Fibroblast of skin of abdomen (primary cell): Measurements from ENCODE around the gene BORCS6.

Source experiments
- DNase-seq: peaks from one replicate; pipeline ENCODE4 v3.0.0-alpha.2; 2013

Gene BORCS6

GRCh38 chr17:8210761-8211458, 20.9 kb upstream of the BORCS6 start:
- DNase-seq, result no peak

GRCh38 chr17:8209907-8210760, 20.2 kb upstream of the BORCS6 start, which contains the start of gene AURKB:
Gene AURKB (minus strand): TSS chr17:8210575. CDS start chr17:8210224, 351 bp downstream.
- peak; percentile 98 for DNase-seq

GRCh38 chr17:8206536-8206935, 16.6 kb upstream of the BORCS6 start:
- DNase-seq, result no peak

- no peak for DNase-seq
Observed at GRCh38 chr17:8204761-8205555, 15.0 kb upstream of the BORCS6 start.

DNA sequence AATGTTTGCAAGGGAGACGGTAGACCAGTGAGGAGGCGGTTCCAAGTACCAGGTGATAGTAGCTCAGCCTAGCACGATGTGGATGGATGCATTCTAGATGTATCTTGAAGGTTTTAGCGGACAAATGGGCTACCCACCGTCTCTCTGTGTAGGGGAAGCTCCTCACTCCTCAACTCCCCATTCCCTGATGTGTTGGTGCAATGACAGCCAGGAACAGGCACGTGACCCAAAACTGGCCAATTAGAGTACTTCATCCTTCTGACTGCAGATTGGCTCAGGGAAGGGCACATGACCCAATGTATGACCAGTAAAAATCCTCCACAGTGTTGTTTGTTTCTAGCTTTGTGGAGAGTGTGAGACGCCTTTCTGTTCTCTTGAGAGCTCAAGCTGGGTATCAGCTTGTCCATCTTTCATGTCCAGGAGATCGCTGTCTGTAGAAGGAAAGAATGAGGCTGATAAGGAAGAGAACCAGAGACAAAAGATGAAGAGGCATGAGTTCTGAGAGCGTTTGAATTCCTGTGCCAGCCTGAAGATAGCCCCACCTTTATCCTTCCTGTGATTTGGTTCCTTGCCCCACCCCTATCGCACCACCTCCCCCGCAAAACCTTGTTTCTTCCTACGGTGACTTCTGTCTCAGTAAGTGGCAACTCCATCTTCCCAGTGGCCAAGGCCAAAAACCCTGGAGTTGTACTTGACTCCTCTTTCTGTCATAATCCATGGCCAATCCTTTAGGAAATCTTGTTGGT, 2.3 kb upstream of the BORCS6 start:
- peak; percentile 87 for DNase-seq

DNA sequence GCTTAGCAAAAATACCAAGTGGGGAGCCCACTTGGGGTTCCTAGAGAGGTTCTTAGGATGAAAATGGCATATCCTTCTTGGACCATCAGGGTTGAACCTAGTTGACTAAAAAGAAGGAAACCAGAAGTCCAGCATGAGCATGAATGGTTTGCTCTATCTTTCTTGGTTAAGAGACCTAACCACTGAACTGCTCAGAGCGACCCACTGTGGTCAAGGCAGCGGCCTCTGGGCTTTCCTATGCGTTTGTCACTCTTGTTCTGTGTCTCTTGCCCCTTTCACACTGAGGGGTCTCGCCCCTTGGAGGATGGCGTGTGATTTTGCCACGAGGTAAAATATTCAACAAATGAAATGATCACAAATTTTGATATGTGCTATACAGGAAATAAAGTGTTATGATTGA, 526 bp upstream of the BORCS6 start:
- DNase-seq, result no peak

- DNase-seq, result no peak
Observed at GRCh38 chr17:8189041-8189710, 804 bp downstream of the BORCS6 start.

- no peak for DNase-seq
Observed at GRCh38 chr17:8188263-8188839, 1.6 kb downstream of the BORCS6 start.

DNA sequence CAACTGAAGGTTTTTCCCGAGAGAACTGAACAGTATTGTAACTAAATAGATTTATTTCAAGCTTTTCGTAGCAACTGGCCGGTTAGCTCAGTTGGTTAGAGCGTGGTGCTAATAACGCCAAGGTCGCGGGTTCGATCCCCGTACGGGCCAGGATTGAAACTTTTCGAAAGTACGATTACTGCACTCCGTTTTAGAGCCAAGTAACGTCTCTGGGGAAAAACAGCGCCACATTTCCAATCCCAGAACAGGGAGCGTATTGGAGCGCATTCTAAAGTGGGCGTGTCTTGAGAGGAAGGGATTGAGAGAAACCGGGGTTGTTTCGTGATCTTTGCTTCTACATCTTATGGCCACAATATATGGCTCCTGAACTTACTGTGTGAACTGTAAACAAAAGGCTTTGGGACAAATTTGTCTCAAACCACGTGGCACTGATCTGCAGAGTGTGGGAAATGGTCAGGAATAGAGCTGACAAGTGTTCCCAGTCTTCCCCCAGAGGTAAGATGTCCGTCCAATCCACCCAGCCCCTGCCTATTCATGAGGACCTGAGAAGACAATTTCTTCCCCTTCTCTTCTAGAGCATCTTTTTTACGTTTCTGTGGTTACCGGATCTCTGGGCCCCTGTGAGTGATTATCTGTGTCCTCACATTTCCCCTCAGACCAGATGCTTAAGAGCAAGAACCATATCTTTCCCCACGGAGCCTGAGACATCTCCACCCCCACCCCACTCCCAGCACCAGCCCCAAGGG, 2.3 kb downstream of the BORCS6 start:
- DNase-seq, result peak; percentile 100

- peak; percentile 97 for DNase-seq
Observed at GRCh38 chr17:8186787-8187516, 3.0 kb downstream of the BORCS6 start.

GRCh38 chr17:8186446-8186786, 3.6 kb downstream of the BORCS6 start:
- DNase-seq, result no peak

- peak; percentile 70 for DNase-seq
Observed at GRCh38 chr17:8185582-8186445, 4.2 kb downstream of the BORCS6 start.

DNA sequence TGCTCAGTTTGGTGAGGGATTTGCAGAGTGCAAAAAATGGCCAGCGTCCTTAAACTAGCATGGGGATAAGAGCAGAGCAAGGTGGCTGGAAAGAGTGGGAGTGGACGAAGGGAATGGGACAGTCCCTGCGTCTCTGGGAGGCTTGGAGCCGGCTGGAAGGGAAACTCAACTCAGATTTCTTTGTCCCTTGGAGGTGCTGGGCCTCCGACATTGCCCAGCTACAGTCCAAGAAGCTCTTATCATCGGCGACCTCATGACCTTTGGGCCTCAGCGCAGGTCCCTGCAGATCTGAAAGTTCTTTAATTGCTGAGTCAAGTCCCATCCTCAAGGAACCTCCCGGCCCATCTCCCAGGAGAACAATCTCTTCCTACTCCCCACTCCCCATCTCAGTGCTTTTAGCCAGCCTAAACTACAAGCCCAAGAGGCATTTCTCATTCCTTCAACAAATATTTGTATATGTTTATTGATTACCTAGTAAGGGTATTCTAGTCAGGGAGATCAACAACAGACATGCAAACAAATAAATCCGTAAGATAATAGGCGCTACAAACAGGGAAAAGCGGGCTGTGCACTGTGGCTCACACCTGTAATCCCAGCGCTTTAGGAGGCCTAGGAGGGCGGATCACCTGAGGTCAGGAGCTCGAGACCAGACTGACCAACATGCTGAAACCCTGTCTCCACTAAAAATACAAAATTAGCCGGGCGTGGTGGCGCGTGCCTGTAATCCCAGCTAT, 12.8 kb downstream of the BORCS6 start:
- DNase-seq, result no peak

DNA sequence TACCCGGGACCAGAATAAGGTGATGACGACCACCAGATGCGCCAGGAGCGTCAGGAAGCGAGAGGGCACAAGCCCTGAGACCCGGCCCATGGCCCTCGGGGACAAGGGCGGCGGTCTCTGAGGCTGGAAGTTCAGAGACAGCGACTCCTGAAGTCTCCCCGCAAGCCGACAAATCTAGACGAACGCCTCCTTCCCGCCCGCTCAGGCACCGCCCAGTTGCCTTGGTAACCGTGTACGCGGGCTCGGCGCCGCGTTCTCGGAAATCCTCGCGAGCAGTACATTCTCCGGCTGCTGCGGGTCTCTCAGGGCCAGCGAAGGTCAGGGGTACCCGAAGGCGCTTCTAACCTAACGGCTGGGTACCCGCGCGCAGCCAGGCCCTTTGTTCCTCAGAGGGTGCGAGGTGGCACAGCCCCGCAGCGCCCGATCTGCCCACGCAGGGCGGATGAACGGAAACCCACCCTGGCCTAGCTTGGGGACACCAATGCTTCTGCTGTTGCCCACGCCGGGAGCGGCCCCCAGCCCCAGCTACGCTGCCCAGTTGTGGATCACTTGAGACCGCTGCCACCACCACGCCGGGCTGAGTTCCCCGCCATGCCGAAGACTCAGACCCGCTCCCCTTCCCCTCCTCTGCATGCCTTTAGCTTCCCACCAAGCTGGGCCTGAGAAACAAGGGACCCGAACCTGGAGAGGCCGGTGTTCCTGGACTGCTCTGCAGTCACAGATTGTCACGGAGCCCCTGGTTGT, 13.6 kb downstream of the BORCS6 start, which contains the start of gene TMEM107:
TMEM107 (minus strand) TSS at position 184 of the 744 bp plus-strand sequence; CDS start at position 90, 94 bp downstream.
- peak; percentile 82 for DNase-seq

DNA sequence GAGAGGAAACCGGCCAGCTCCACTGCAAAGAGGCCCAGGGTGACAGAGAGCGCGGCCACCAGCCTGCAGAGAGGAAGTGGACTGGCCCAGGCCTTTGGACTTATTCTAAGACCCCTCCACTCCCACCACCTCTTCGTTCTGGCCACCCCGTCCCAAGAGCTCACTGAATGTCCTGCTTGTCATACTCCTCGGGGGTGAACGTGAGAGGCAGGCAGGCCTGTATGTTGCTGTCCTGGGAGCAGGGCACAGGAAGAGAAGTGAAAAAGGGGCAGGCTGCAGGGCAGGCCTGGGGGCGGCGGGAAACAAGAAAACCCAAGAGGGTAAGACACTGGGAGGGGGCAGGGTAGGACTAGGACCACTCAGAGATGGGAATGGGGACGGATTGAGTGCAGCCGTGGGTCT, 14.2 kb downstream of the BORCS6 start:
- DNase-seq, result no peak

DNA sequence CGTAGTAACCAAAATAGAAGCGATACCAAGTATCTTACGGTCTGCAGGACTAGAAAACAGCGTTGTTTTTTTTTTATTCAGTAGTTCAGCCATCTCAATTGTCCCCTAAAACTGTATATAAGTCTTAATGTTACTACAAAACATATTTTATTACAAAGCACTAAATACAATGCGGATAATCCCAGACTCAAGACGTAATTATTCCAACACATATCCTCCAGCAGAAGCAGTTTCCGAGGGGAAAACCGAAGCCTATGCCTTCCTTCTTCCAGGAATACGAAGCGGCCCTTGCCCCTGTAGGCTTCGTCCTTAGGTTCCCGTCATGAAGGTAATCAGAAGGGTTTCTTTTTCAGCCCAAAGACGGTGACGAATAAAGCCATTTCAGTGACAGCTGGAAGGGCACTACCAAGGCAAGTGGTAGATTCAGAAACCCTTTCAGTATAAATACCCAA, 16.1 kb downstream of the BORCS6 start:
- no peak for DNase-seq
